Ishikawa (cell line): ENCODE results near the gene MOAP1.

Experiments used
- RAD21 ChIP-seq: IDR thresholded peaks from 2 replicates; pipeline ENCODE4 v1.6.1; 2012; ENCODE audit warnings: low read depth
- REST ChIP-seq: IDR thresholded peaks from 2 replicates; pipeline ENCODE4 v1.6.1; 2012; ENCODE audit warnings: low read depth, mild to moderate bottlenecking
- TAF1 ChIP-seq: IDR thresholded peaks from 2 replicates; pipeline ENCODE4 v1.6.1; 2012; ENCODE audit warnings: low read depth, mild to moderate bottlenecking
- YY1 ChIP-seq: IDR thresholded peaks from 2 replicates; pipeline ENCODE4 v1.6.1; 2012; ENCODE audit warnings: low read depth

GRCh38 chr14:93199031-93199430 is 14.3 kb upstream of the MOAP1 start:
- TF ChIP-seq REST (no peak), YY1 (no peak), TAF1 (no peak), RAD21 (no peak)
